Tibial nerve (tissue), 4 donors: ENCODE measurements around the gene ACER2. TPM values are rescaled to one million over a fixed set of nuclear protein-coding genes. Genes with fewer than 3 reads are reported as not detected.

ENCODE experiments used
- DNase-seq, 2 donors: peaks; one replicate each; pipeline ENCODE4 v3.0.0-alpha.2; 2019; ENCODE audit warnings: low spot score in 2 of 2
- H3K27ac ChIP-seq, 4 donors: fragments of 200-600 bp; sonication (generic) in 3 of 4; one replicate each; pipeline ENCODE4 v1.5.1; 2017 to 2019; ENCODE audit warnings: mild to moderate bottlenecking in 1 of 4
- H3K27me3 ChIP-seq, 2 donors: fragments of 200-600 bp; sonication (generic) in 1 of 2; one replicate each; pipeline versions ENCODE4 v1.5.1 to v1.6.0; 2017 to 2019
- H3K36me3 ChIP-seq, 3 donors: fragments of 200-600 bp; sonication (generic); one replicate each; pipeline ENCODE4 v1.5.1; 2018 to 2019
- H3K4me1 ChIP-seq, 4 donors: fragments of 200-600 bp; sonication (generic) in 3 of 4; one replicate each; pipeline ENCODE4 v1.5.1; 2017 to 2019
- H3K4me3 ChIP-seq, 4 donors: fragments of 200-600 bp; sonication (generic) in 3 of 4; one replicate each; pipeline ENCODE4 v1.5.1; 2017 to 2019; ENCODE audit warnings: mild to moderate bottlenecking in 1 of 4, moderate library complexity in 1 of 4
- H3K9me3 ChIP-seq, 4 donors: fragments of 200-600 bp; sonication (generic) in 3 of 4; one replicate each; pipeline ENCODE4 v1.5.1; 2017 to 2019
- EP300 ChIP-seq, 2 donors: sonication (generic); formaldehyde crosslinking; IDR thresholded peaks; one replicate each; pipeline ENCODE4 v1.6.1; 2017; ENCODE audit warnings: antibody characterized with exemption in 2 of 2, mild to moderate bottlenecking in 1 of 2
- POLR2A ChIP-seq, 2 donors: fragments of 450-650 bp; IDR thresholded peaks; one replicate each; pipeline ENCODE4 v1.6.1; 2017; ENCODE audit warnings: antibody characterized with exemption in 2 of 2, mild to moderate bottlenecking in 2 of 2, moderate library complexity in 2 of 2
- WGBS, 2 donors: methylation state at CpG; one replicate each; pipeline ENCODE4 v1.1.5; 2018; 5-methylcytosine and 5-hydroxymethylcytosine counted together
- total RNA-seq, 4 donors: library from RNA; depleted of rRNA; stranded (reverse); fragments of >200 nt; gene quantifications; one replicate each; pipeline ENCODE4 v1.1.0, GENCODE V29; 2016
- TF ChIP-seq, protein P1 (sequence below), 5 experiments: fragments of 200-600 bp in 3 of 5; fragments of 450-650 bp in 2 of 5; sonication (generic) in 3 of 5; IDR thresholded peaks; one replicate each; pipeline ENCODE4 v1.5.1; 2016 to 2019; ENCODE audit warnings: antibody characterized with exemption in 5 of 5, mild to moderate bottlenecking in 3 of 5, moderate library complexity in 2 of 5

ACER2 gene
- total RNA-seq, 4 donors from 2014 or later, result 3.8 to 11.7 (median 8.9) TPM

DNA sequence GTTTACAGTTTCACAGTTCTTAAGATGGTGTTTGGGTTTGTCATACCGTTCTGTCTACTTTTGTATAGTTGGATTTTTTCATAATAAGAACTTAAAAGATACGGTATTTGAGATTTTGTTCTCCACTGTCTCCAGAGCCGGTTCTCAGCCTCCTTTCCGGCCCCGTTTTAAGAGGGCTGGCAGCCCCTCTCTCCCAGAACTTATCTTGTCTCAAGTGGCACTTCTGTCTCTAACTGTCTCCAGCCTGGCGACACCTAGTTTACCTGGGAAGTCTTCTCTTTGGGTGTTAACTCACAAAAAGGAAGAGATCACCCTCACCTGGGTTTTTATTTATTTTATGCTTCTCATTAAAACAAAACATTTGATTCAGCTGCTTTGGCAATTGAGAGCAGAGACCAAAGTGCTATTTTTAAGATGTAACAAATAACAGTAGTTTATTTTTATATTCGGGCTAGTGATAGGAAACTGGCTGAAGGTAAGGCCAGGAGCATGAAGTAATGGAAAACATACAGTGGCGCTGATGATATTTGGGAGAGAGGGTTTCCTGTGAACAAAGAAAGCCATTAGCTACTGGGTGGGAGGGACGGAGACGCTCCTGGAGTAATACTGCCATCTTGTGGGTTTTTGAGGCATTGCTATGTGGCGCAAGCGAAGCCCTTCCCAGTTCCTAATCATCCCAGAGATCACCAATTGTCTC is 48.3 kb downstream of the ACER2 start:
- Histone ChIP-seq H3K27ac (peak overlapping the region in 2 of 4 donors; percentile 19 to 48), H3K27me3 (no peaks in the 10 kb centered on the region), H3K9me3 (no peaks in the 10 kb centered on the region), H3K4me3 (peak overlapping the region in 1 of 4 donors; percentile 17), H3K36me3 (peaks cover 0 to under 1% (median 0%) of the 10 kb centered on the region in 3 donors), H3K4me1 (peaks cover 0 to 12% (median 0%) of the 10 kb centered on the region in 4 donors)
- WGBS, 2 donors, result 28 to 32% methylated on average over 12 of the region's 12 CpGs
- peak; percentile 43 to 85 for DNase-seq
- TF ChIP-seq POLR2A (IDR thresholded peaks at IDR 0.05) (no peak), EP300 (IDR thresholded peaks at IDR 0.05) (peak; percentile 46 to 60)
- TF ChIP-seq, protein P1, sequence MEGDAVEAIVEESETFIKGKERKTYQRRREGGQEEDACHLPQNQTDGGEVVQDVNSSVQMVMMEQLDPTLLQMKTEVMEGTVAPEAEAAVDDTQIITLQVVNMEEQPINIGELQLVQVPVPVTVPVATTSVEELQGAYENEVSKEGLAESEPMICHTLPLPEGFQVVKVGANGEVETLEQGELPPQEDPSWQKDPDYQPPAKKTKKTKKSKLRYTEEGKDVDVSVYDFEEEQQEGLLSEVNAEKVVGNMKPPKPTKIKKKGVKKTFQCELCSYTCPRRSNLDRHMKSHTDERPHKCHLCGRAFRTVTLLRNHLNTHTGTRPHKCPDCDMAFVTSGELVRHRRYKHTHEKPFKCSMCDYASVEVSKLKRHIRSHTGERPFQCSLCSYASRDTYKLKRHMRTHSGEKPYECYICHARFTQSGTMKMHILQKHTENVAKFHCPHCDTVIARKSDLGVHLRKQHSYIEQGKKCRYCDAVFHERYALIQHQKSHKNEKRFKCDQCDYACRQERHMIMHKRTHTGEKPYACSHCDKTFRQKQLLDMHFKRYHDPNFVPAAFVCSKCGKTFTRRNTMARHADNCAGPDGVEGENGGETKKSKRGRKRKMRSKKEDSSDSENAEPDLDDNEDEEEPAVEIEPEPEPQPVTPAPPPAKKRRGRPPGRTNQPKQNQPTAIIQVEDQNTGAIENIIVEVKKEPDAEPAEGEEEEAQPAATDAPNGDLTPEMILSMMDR (IDR thresholded peaks at IDR 0.05), result peak; percentile 90 to 93 (median 91)

GRCh38 chr9:19457693-19458009 is 48.8 kb downstream of the ACER2 start:
- WGBS, 2 donors, result 13 to 22% methylated on average over 5 of the region's 5 CpGs
- TF ChIP-seq EP300 (IDR thresholded peaks at IDR 0.05) (peak in 1 of 2 donors; percentile 3), POLR2A (IDR thresholded peaks at IDR 0.05) (no peak)
- Histone ChIP-seq H3K27ac (peak overlapping the region in 1 of 4 donors; percentile 48), H3K4me1 (peaks cover 0 to 12% (median 0%) of the 10 kb centered on the region in 4 donors), H3K36me3 (no peaks in the 10 kb centered on the region), H3K9me3 (no peaks in the 10 kb centered on the region), H3K27me3 (no peaks in the 10 kb centered on the region), H3K4me3 (peak overlapping the region in 1 of 4 donors; percentile 17)
- DNase-seq, result no peak

DNA sequence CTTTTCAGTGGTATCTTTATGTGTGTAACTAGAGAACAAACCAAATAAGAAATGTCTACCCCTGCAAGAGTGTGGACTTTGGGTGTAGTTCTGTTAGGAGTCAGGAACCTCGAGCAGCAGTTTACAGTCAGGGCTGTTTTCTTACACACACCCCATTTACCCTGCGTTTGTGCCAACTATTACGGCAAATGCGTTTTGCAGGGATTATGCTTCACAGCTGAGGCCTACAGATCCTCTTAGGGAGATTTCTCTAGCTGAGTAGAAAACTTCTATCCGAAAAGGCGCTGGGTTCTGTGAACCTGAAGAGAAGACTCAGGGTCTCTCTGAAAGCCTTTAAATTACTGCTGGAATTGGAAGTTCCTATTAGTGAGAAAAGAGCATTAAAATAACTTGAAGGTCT is 51.4 kb downstream of the ACER2 start:
- no peaks in the 10 kb centered on the region for H3K36me3 ChIP-seq
- H3K4me1 ChIP-seq, result peaks cover 0 to 25% (median 3%) of the 10 kb centered on the region in 4 donors
- 64 to 78% methylated on average over 6 of the region's 6 CpGs for WGBS, 2 donors

GRCh38 chr9:19461135-19461534 is 52.3 kb downstream of the ACER2 start:
- no peak for DNase-seq
- no peaks in the 10 kb centered on the region for H3K36me3 ChIP-seq
- WGBS, 2 donors, result 94% methylated on average over 26 of the region's 26 CpGs
- no peak overlapping the region for H3K4me3 ChIP-seq
- H3K27me3 ChIP-seq, result no peaks in the 10 kb centered on the region
- H3K4me1 ChIP-seq, result peaks cover 0 to 25% (median 3%) of the 10 kb centered on the region in 4 donors
- TF ChIP-seq POLR2A (IDR thresholded peaks at IDR 0.05), result no peak
- no peak for TF ChIP-seq EP300 (IDR thresholded peaks at IDR 0.05)
- TF ChIP-seq, protein P1 (IDR thresholded peaks at IDR 0.05), result no peak
- no peak overlapping the region for H3K27ac ChIP-seq
- H3K9me3 ChIP-seq, result no peaks in the 10 kb centered on the region

More for the DNA sequence above, 51.4 kb downstream of the ACER2 start:
- no peak for DNase-seq
- no peaks in the 10 kb centered on the region for H3K9me3 ChIP-seq
- no peak for TF ChIP-seq POLR2A (IDR thresholded peaks at IDR 0.05)
- TF ChIP-seq, protein P1 (IDR thresholded peaks at IDR 0.05), result no peak
- no peak for TF ChIP-seq EP300 (IDR thresholded peaks at IDR 0.05)
- H3K27me3 ChIP-seq, result no peaks in the 10 kb centered on the region
- H3K4me3 ChIP-seq, result no peak overlapping the region
- no peak overlapping the region for H3K27ac ChIP-seq

DNA sequence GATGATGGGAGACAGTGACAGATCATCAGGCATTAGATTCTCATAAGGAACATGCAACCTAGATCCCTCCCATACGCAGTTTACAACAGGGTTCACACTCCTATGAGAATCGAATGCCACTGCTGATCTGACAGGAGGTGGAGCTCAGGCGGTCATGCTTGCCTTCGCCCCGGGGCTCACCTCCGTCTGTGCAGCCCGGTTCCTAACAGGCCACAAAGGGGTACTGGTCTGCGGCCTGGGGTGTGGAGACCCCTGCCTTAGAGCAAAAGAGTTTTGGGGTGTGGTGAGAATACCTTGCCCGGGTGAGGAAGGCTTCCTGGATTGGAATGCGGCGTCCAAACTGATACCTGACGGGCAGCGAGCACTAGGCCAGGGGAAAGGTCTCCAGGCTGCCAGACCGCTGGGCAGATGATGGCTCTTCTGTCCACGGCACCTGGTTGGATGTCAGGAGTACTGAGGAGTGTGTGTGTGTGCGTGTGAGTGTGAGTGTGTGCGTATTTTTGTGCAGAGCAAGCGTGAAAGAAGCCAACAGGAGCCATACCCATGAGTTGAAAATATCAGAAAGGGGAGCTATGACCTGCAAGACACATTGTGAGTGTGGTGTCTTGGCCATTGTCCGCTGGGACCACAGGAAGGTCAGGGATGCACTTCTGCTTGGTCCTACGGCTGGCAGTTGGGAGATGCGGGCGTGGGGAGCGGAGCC is 55.4 kb downstream of the ACER2 start:
- peak overlapping the region in 1 of 4 donors; percentile 50 for H3K27ac ChIP-seq
- no peak for DNase-seq
- H3K4me1 ChIP-seq, result peaks cover 0 to 13% (median 3%) of the 10 kb centered on the region in 4 donors
- WGBS, 2 donors, result 77 to 79% methylated on average over 23 of the region's 23 CpGs
- no peaks in the 10 kb centered on the region for H3K36me3 ChIP-seq
- no peaks in the 10 kb centered on the region for H3K9me3 ChIP-seq
- no peaks in the 10 kb centered on the region for H3K27me3 ChIP-seq
- TF ChIP-seq POLR2A (IDR thresholded peaks at IDR 0.05), result no peak
- no peak for TF ChIP-seq EP300 (IDR thresholded peaks at IDR 0.05)
- TF ChIP-seq, protein P1 (IDR thresholded peaks at IDR 0.05), result no peak
- H3K4me3 ChIP-seq, result peak overlapping the region; percentile 3 to 72 (median 50)
